Astrocyte (in vitro differentiated cells and primary cell): ENCODE measurements around the gene MRPS25. TPM values are rescaled to one million over a fixed set of nuclear protein-coding genes. Genes with fewer than 3 reads are reported as not detected.

ENCODE experiments used
- DNase-seq: peaks from one replicate; pipeline ENCODE4 v3.0.0-alpha.2; 2010; ENCODE audit warnings: low read depth
- FAIRE-seq: peaks from 2 replicates; lab custom pipeline; 2011; peaks lifted over from hg19 to GRCh38; lab: Jason Lieb, UNC
- H2AFZ ChIP-seq: 2 replicates; pipeline ENCODE4 v1.6.0; 2012; ENCODE audit warnings: low read depth, low read length, inconsistent platforms
- H3K27ac ChIP-seq: 2 replicates; pipeline ENCODE4 v1.5.1; 2011; ENCODE audit warnings: low read depth, low read length, inconsistent platforms
- H3K27me3 ChIP-seq: 2 replicates; pipeline ENCODE4 v1.6.0; 2011; ENCODE audit warnings: low read length, inconsistent platforms; ENCODE audit not compliant: insufficient read depth
- H3K36me3 ChIP-seq: 2 replicates; pipeline ENCODE4 v1.5.1; 2011; ENCODE audit warnings: low read length, inconsistent platforms; ENCODE audit not compliant: insufficient read depth
- H3K4me1 ChIP-seq: 2 replicates; pipeline ENCODE4 v1.5.1; 2011; ENCODE audit warnings: low read length, inconsistent platforms; ENCODE audit not compliant: insufficient read depth
- H3K4me2 ChIP-seq: 2 replicates; pipeline ENCODE4 v1.6.0; 2012; ENCODE audit warnings: low read length, inconsistent platforms
- H3K4me3 ChIP-seq: 2 replicates; pipeline ENCODE4 v1.5.1; 2011; ENCODE audit warnings: low read depth, mild to moderate bottlenecking, low read length, inconsistent platforms; ENCODE audit not compliant: insufficient read depth
- H3K79me2 ChIP-seq: 2 replicates; pipeline ENCODE4 v1.6.0; 2012; ENCODE audit warnings: mild to moderate bottlenecking, low read length, inconsistent platforms; ENCODE audit not compliant: insufficient read depth
- H3K9ac ChIP-seq: 2 replicates; pipeline ENCODE4 v1.6.0; 2012; ENCODE audit warnings: mild to moderate bottlenecking, low read length, inconsistent platforms
- H3K9me3 ChIP-seq: 2 replicates; pipeline ENCODE4 v1.5.1; 2012; ENCODE audit warnings: low read depth, mild to moderate bottlenecking, low read length, inconsistent platforms; ENCODE audit not compliant: insufficient read depth
- H4K20me1 ChIP-seq: 2 replicates; pipeline ENCODE4 v1.6.0; 2012; ENCODE audit warnings: low read length, inconsistent platforms; ENCODE audit not compliant: insufficient read depth
- H3K27ac Mint-ChIP-seq: one replicate; pipeline ENCODE4 v1.8.0; 2021; ENCODE audit warnings: mild to moderate bottlenecking, mixed read lengths; ENCODE audit not compliant: unreplicated experiment
- H3K27me3 Mint-ChIP-seq: one replicate; pipeline ENCODE4 v1.8.0; 2021; ENCODE audit warnings: low read depth, mixed read lengths; ENCODE audit not compliant: unreplicated experiment
- H3K36me3 Mint-ChIP-seq: one replicate; pipeline ENCODE4 v1.8.0; 2021; ENCODE audit warnings: low read depth, mixed read lengths; ENCODE audit not compliant: unreplicated experiment
- H3K4me1 Mint-ChIP-seq: one replicate; pipeline ENCODE4 v1.8.0; 2021; ENCODE audit warnings: low read depth, mixed read lengths; ENCODE audit not compliant: unreplicated experiment
- H3K4me3 Mint-ChIP-seq: one replicate; pipeline ENCODE4 v1.8.0; 2021; ENCODE audit warnings: mild to moderate bottlenecking, moderate library complexity, mixed read lengths; ENCODE audit not compliant: unreplicated experiment
- H3K9me3 Mint-ChIP-seq: one replicate; pipeline ENCODE4 v1.8.0; 2021; ENCODE audit warnings: mild to moderate bottlenecking, mixed read lengths; ENCODE audit not compliant: unreplicated experiment
- CTCF ChIP-seq: IDR thresholded peaks from 2 replicates; pipeline ENCODE4 v1.5.1; 2011; ENCODE audit warnings: low read depth, mild to moderate bottlenecking, inconsistent platforms, low read length, moderate library complexity; ENCODE audit not compliant: insufficient read depth
- EZH2 ChIP-seq: IDR thresholded peaks from 2 replicates; pipeline ENCODE4 v1.6.1; 2012; ENCODE audit warnings: mild to moderate bottlenecking, low read length, inconsistent platforms; ENCODE audit not compliant: insufficient read depth
- total RNA-seq: library from RNA; stranded (reverse); gene quantifications from 2 replicates; pipeline ENCODE4 v1.2.1, GENCODE V29; 2021

MRPS25 gene
- total RNA-seq, 1 donor from 2014 or later: 38.9 TPM

- Histone ChIP-seq H3K79me2 (no peaks in the 10 kb centered on the region), H3K4me1 (no peaks in the 10 kb centered on the region), H3K27ac (no peak overlapping the region), H3K9ac (no peak overlapping the region), H3K27me3 (no peaks in the 10 kb centered on the region), H3K4me3 (no peak overlapping the region), H4K20me1 (no peaks in the 10 kb centered on the region), H3K4me2 (no peak overlapping the region), H3K9me3 (no peaks in the 10 kb centered on the region), H2AFZ (no peak overlapping the region), H3K36me3 (peaks cover 30% of the 10 kb centered on the region)
- no peaks in the 10 kb centered on the region for H3K27me3 Mint-ChIP-seq
- TF ChIP-seq EZH2: no peak
- no peak for TF ChIP-seq CTCF
- peaks cover 6% of the 10 kb centered on the region for H3K4me1 Mint-ChIP-seq
- peaks cover 25% of the 10 kb centered on the region for H3K36me3 Mint-ChIP-seq
- H3K9me3 Mint-ChIP-seq: no peaks in the 10 kb centered on the region
- FAIRE-seq (no peak), DNase-seq (no peak)
- H3K4me3 Mint-ChIP-seq: no peak overlapping the region
- no peak overlapping the region for H3K27ac Mint-ChIP-seq
Observed at GRCh38 chr3:15023719-15024118, 41.4 kb downstream of the MRPS25 start.

- Histone ChIP-seq H3K4me1 (no peaks in the 10 kb centered on the region), H3K4me2 (no peak overlapping the region), H2AFZ (no peak overlapping the region), H3K9ac (no peak overlapping the region), H3K9me3 (no peaks in the 10 kb centered on the region), H3K27me3 (no peaks in the 10 kb centered on the region), H3K27ac (no peak overlapping the region), H3K4me3 (no peak overlapping the region), H3K79me2 (no peaks in the 10 kb centered on the region), H3K36me3 (peaks cover 27% of the 10 kb centered on the region), H4K20me1 (no peaks in the 10 kb centered on the region)
- H3K4me1 Mint-ChIP-seq: peaks cover 6% of the 10 kb centered on the region
- peaks cover 25% of the 10 kb centered on the region for H3K36me3 Mint-ChIP-seq
- TF ChIP-seq CTCF: no peak
- TF ChIP-seq EZH2: no peak
- no peak for FAIRE-seq
- H3K27me3 Mint-ChIP-seq: no peaks in the 10 kb centered on the region
- H3K9me3 Mint-ChIP-seq: no peaks in the 10 kb centered on the region
- H3K27ac Mint-ChIP-seq: no peak overlapping the region
- DNase-seq: no peak
- H3K4me3 Mint-ChIP-seq: no peak overlapping the region
Observed at GRCh38 chr3:15023249-15023648, 41.9 kb downstream of the MRPS25 start.

GRCh38 chr3:15017191-15017590, 47.9 kb downstream of the MRPS25 start:
- no peak overlapping the region for H3K4me3 Mint-ChIP-seq
- no peaks in the 10 kb centered on the region for H3K27me3 Mint-ChIP-seq
- H2AFZ ChIP-seq: no peak overlapping the region
- no peak overlapping the region for H3K4me2 ChIP-seq
- no peak overlapping the region for H3K27ac Mint-ChIP-seq
- H3K4me1 ChIP-seq: no peaks in the 10 kb centered on the region
- H3K9ac ChIP-seq: no peak overlapping the region
- peaks cover 33% of the 10 kb centered on the region for H3K36me3 Mint-ChIP-seq
- no peak for DNase-seq
- no peak for TF ChIP-seq EZH2
- TF ChIP-seq CTCF: no peak
- no peak overlapping the region for H3K27ac ChIP-seq
- no peaks in the 10 kb centered on the region for H3K79me2 ChIP-seq
- no peak overlapping the region for H3K4me3 ChIP-seq
- no peaks in the 10 kb centered on the region for H3K9me3 Mint-ChIP-seq
- H3K4me1 Mint-ChIP-seq: peaks cover 13% of the 10 kb centered on the region
- no peak for FAIRE-seq
- H3K9me3 ChIP-seq: no peaks in the 10 kb centered on the region
- peaks cover 8% of the 10 kb centered on the region for H4K20me1 ChIP-seq
- H3K36me3 ChIP-seq: peaks cover 25% of the 10 kb centered on the region
- H3K27me3 ChIP-seq: no peaks in the 10 kb centered on the region
